K562 (cell line): ENCODE data around the gene HSPA2. TPM values are rescaled to one million over a fixed set of nuclear protein-coding genes. Genes with fewer than 3 reads are reported as not detected.

Experiments
- ATAC-seq: fragments of 200-7000 bp; cut with Tn5 transposase; 3 replicates; pipeline ENCODE4 v1.9.1; 2020; ENCODE audit warnings: moderate library complexity
- BruUV-seq: library from RNA; stranded (reverse); fragments of 400-500 nt; replicated peaks from 2 replicates; lab custom pipeline; 2021; lab: Mats Ljungman, UMichigan
- CTCF ChIA-PET: fragments of 300-600 bp; formaldehyde crosslinking; extraction: SDS; loops from one replicate; lab custom pipeline; 2021; ENCODE audit warnings: low intra/inter-chr PET ratio; lab: Yijun Ruan, JAX
- POLR2A ChIA-PET: fragments of 300-600, 350-650 bp; sonication (Branson Sonifier 250); formaldehyde crosslinking; extraction: SDS; loops from one replicate; lab custom pipeline; 2021; ENCODE audit warnings: antibody characterized with exemption, inconsistent platforms; lab: Yijun Ruan, JAX
- DNase-seq, 4 experiments: peaks; one replicate each; pipeline versions ENCODE4 v3.0.0 to v3.0.0-alpha.2; 2011 to 2018; ENCODE audit warnings: low spot score in 3 of 4, mixed read lengths in 3 of 4; ENCODE audit errors: extremely low read depth in 1 of 4
- FAIRE-seq: peaks from 2 replicates; lab custom pipeline; 2011; peaks lifted over from hg19 to GRCh38; lab: Jason Lieb, UNC
- H2AFZ ChIP-seq: 2 replicates; pipeline ENCODE4 v1.6.0; 2011; ENCODE audit warnings: low read depth, low read length, control low read depth, inconsistent platforms
- H3K27ac ChIP-seq: fragments of 200-600 bp; 3 replicates; pipeline ENCODE4 v1.8.0; 2011; ENCODE audit warnings: low read depth, mild to moderate bottlenecking, control low read depth, inconsistent platforms, low read length, moderate library complexity, mixed read lengths; ENCODE audit errors: extremely low read depth
- H3K27me3 ChIP-seq, 2 experiments: fragments of 300-600 bp in 1 of 2; 2 replicates in 1 of 2; 3 replicates in 1 of 2; pipeline versions ENCODE4 v1.6.0 to v1.8.0; 2011; ENCODE audit warnings: inconsistent platforms in 2 of 2, low read length in 2 of 2, mild to moderate bottlenecking in 1 of 2, mixed read lengths in 1 of 2, moderate library complexity in 1 of 2; ENCODE audit not compliant: control insufficient read depth in 2 of 2, insufficient read depth in 2 of 2
- H3K36me3 ChIP-seq: fragments of 300-600 bp; 3 replicates; pipeline ENCODE4 v1.8.0; 2011; ENCODE audit warnings: mild to moderate bottlenecking, low read length, inconsistent platforms; ENCODE audit not compliant: control insufficient read depth, insufficient read depth
- H3K4me1 ChIP-seq, 2 experiments: fragments of 200-600 bp in 1 of 2; replicated peaks in 1 of 2; 2 replicates in 1 of 2; 3 replicates in 1 of 2; pipeline versions ENCODE4 v1.5.1 to v1.8.0; 2011; ENCODE audit warnings: inconsistent platforms in 2 of 2, low read length in 2 of 2, mild to moderate bottlenecking in 1 of 2, mixed read lengths in 1 of 2, moderate library complexity in 1 of 2; ENCODE audit not compliant: control insufficient read depth in 2 of 2, insufficient read depth in 2 of 2
- H3K4me2 ChIP-seq: 2 replicates; pipeline ENCODE4 v1.6.1; 2011; ENCODE audit warnings: low read length, control low read depth, inconsistent platforms, mixed read lengths; ENCODE audit not compliant: insufficient read depth
- H3K4me3 ChIP-seq: fragments of 200-600 bp; sonication (generic), shearing (Covaris generic); 2 replicates; pipeline ENCODE4 v1.5.1; 2016; ENCODE audit warnings: control low read depth, inconsistent platforms
- H3K79me2 ChIP-seq: fragments of 200-600 bp; 3 replicates; pipeline ENCODE4 v1.8.0; 2011; ENCODE audit warnings: low read length, inconsistent platforms; ENCODE audit not compliant: control insufficient read depth, insufficient read depth
- H3K9ac ChIP-seq, 2 experiments: 2 replicates each; pipeline versions ENCODE4 v1.6.0 to v1.6.1; 2011; ENCODE audit warnings: low read depth in 2 of 2, low read length in 2 of 2, control low read depth in 1 of 2, inconsistent platforms in 1 of 2, mild to moderate bottlenecking in 1 of 2, mixed read lengths in 1 of 2; ENCODE audit not compliant: insufficient read depth in 1 of 2
- H3K9me1 ChIP-seq: one replicate; pipeline ENCODE4 v1.6.0; 2011; ENCODE audit warnings: inconsistent platforms, mild to moderate bottlenecking, low read length, moderate library complexity; ENCODE audit not compliant: control insufficient read depth, insufficient read depth
- H3K9me3 ChIP-seq: replicated peaks from 2 replicates; pipeline ENCODE4 v1.5.1; 2011; ENCODE audit warnings: low read depth, low read length, inconsistent platforms; ENCODE audit not compliant: control insufficient read depth, insufficient read depth
- H4K20me1 ChIP-seq: replicated peaks from 2 replicates; pipeline ENCODE4 v1.6.1; 2011; ENCODE audit warnings: low read length, inconsistent platforms, mixed read lengths; ENCODE audit not compliant: control insufficient read depth, insufficient read depth
- HINFP ChIP-seq: fragments of 450-650 bp; conservative IDR thresholded peaks from 2 replicates; pipeline ENCODE4 v1.6.1; 2016; ENCODE audit warnings: missing genetic modification characterization, low read depth, mild to moderate bottlenecking, control low read depth, missing compliant biosample characterization
- IRF1 ChIP-seq: sonication (generic); formaldehyde crosslinking; IDR thresholded peaks from 2 replicates; pipeline ENCODE4 v1.8.0; 2022; ENCODE audit warnings: missing genetic modification reagents, mild to moderate bottlenecking, borderline replicate concordance
- RHOXF2B ChIP-seq: fragments of 250-450 bp; sonication (Bioruptor Pico); conservative IDR thresholded peaks from 2 replicates; pipeline ENCODE4 v1.5.1; 2021
- WGBS: fragments of 100-300 bp; shearing (Covaris generic); methylation state at CpG from one replicate; pipeline ENCODE4 v1.1.6; 2016; ENCODE audit warnings: low coverage, mixed read lengths; ENCODE audit not compliant: insufficient coverage; ENCODE audit errors: missing lambda C conversion rate; 5-methylcytosine and 5-hydroxymethylcytosine counted together
- in situ Hi-C: fragments of 300-500 bp; cut with MboI; formaldehyde crosslinking; loops from 4 replicates; pipeline ENCODE4 v1.15.0; 2018; ENCODE audit warnings: inconsistent platforms, mixed read lengths
- intact Hi-C: fragments of 100-400 bp; cut with micrococcal nuclease; formaldehyde crosslinking; loops from 2 replicates; pipeline ENCODE4 v1.14.2; 2022
- polyA plus RNA-seq, 8 experiments: library from polyadenylated mRNA; depleted of rRNA in 4 of 8; stranded (reverse) in 5 of 8; unstranded in 3 of 8; fragments of >200 nt; fragmentation: Nextera tagmentation in 2 of 8; fragmentation: Illumina TruSeq in 1 of 8; extraction: Ambion mirVana in 2 of 8; extraction: Trizol in 1 of 8; gene quantifications; 2 replicates each; pipeline versions ENCODE4 v1.2.1 to v1.2.3, GENCODE V29; 2011 to 2014; ENCODE audit warnings: inconsistent platforms in 1 of 8, missing spikeins in 1 of 8
- total RNA-seq, 7 experiments: library from RNA; depleted of rRNA in 6 of 7; stranded (reverse); fragments of >200 nt in 6 of 7; fragmentation: Illumina TruSeq in 2 of 7; extraction: Trizol in 2 of 7; gene quantifications; 2 replicates each; pipeline versions ENCODE4 v1.2.1 to v1.2.3, GENCODE V29; 2011 to 2021; ENCODE audit warnings: low replicate concordance in 1 of 7

Gene HSPA2
- total and polyA plus RNA-seq, 9 of the 15 experiments (the other 6 are each of a cell fraction or from before 2014, with no cell fraction given): not detected

GRCh38 chr14:64541972-64542835 lies 1.7 kb downstream of the HSPA2 start:
- ATAC-seq (no peak), FAIRE-seq (no peak), DNase-seq (no peak)
- Histone ChIP-seq H3K27me3 (peaks cover 2 to 7% of the 10 kb centered on the region in 2 experiments; a peak in 1 of 5 replicates), H2AFZ (no peak overlapping the region), H3K9me1 (no peaks in the 10 kb centered on the region), H3K9me3 (no peaks in the 10 kb centered on the region; the same call in 1 of the 2 replicates), H3K79me2 (no peaks in the 10 kb centered on the region), H3K36me3 (no peaks in the 10 kb centered on the region), H3K4me3 (no peak overlapping the region), H3K9ac (no peak overlapping the region), H3K27ac (no peak overlapping the region), H3K4me2 (no peak overlapping the region), H3K4me1 (peaks cover 0 to 8% of the 10 kb centered on the region in 2 experiments; a peak in 1 of 5 replicates), H4K20me1 (no peaks in the 10 kb centered on the region)
- in situ Hi-C loops: no loop called here
- 50% methylated on average over 49 of the region's 61 CpGs for WGBS
- no TSS peak for BruUV-seq
- ChIA-PET POLR2A (no interaction called here), CTCF (no interaction called here)
- intact Hi-C loops: no loop called here
- TF ChIP-seq RHOXF2B (CRISPR knock-in tag) (no peak), IRF1 (CRISPR knock-in tag) (no peak), HINFP (tag) (no peak)
